ENCODE measurements around the gene ROCK1.
"Not testable (repeated sequence)": the region's sequence is repeated elsewhere in the genome, so short reads cannot be mapped to it uniquely, and the experiment has no call there.

ROCK1 gene

DNA sequence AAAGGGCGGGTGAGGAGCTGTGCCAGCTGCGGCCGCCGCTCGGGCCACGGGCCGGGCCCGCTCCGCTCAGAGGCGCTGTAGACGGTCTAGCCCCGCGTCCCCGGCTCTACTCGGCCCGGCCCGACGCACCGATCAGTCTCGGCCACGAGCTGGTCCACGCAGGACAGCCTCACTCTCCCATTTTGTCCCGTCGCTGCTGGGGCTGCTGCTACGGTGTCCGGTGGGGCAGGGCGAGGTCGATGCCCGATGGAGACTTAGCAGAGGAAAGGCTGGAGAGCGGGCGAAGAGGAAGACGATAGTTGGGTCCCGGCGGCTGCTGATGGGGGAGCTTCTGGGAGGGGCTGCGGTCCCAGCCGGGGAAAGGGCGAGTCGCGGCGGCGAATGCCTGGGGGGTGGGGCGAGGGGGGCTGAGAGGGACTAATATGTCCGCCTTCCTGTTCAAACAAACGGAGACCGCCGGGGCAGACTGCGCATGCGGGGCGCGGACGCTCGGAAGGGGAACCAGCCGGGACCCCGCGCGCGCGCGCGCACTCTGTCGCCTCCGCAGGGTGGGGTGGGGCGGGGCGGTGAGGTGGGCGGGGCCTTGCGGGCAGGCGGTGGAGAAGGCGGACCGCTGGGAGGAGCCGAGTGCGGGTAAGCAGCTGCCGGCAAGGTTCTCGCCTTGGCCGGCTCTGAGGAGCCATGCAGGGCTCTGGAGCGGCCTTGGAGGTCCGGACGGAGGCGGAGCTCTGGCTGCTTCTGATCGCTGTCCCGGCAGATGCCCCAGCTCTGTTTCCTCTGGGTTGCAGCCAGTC is at the start of gene ROCK1:
Gene ROCK1 (minus strand): TSS at position 468 of the 794 bp plus-strand sequence. CDS start 903 bp downstream, outside the sequence.
- DNase-seq (ENCODE audit: low spot score), result peak; percentile 98

DNA sequence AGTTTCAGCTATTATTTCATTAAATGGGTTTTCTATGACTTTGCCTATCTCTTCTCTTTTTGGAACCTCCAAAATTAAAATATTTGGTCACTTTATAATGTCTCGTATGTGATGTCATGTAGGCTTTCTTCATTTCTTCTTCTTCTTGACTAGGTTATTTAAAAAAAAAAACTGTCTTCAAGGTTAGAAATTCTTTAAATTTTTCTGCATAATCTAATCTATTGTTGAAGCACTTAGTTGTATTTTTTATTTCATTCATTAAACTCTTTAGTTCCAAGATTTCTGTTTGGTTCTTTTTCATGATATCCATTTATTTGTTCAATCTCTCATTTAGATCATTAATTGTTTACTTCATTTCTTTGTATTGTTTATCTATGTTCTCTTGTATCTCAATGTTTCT is 43.8 kb upstream of the ROCK1 start:
- no peak for DNase-seq (ENCODE audit: low spot score)

DNA sequence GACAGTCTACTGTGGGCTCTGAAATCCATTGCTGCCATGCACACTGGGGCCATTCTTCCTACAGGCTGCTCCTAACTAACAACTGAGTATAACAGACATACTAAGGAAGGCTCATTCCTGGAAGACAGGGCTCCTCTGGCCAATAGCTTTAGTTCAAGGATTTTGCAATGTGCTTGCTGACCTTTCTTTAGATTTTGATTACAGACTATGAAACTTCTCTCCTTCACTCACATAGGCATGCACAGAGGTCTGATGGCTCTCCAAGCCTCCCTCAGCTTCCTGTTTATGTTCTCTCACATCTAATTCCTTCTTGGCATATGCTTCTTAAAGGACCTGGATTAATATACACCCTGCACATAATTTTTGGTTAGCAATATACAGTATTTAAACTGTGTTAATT is 34.4 kb upstream of the ROCK1 start:
- no peak for DNase-seq (ENCODE audit: low spot score)

- DNase-seq (ENCODE audit: low spot score), result no peak
Observed at GRCh38 chr18:21145371-21145770, 33.8 kb upstream of the ROCK1 start.

GRCh38 chr18:21141668-21142422 is 30.2 kb upstream of the ROCK1 start:
- no peak for DNase-seq (ENCODE audit: low spot score)

- DNase-seq (ENCODE audit: low spot score), result not testable (repeated sequence)
Observed at GRCh38 chr18:21137719-21138488, 26.3 kb upstream of the ROCK1 start.

DNA sequence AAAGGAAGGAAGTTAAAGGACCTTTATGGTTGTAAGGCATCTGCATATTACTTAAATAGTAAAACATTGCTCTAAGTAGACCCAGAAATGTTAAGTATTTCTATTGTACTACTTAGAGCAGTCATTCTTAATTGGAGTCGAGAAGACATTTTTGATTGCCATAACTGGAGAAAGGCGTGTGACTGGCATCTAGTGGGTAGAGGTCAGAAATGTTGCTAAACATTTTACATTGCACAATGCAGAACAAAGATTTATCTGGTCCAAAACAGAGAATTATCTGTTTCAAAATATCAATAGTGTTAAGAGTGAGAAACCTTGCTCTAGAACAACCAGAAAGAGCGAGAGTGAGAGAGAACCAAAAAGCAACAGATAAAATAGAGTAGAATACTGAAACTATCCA is 23.3 kb upstream of the ROCK1 start:
- DNase-seq (ENCODE audit: low spot score), result peak; percentile 11

DNA sequence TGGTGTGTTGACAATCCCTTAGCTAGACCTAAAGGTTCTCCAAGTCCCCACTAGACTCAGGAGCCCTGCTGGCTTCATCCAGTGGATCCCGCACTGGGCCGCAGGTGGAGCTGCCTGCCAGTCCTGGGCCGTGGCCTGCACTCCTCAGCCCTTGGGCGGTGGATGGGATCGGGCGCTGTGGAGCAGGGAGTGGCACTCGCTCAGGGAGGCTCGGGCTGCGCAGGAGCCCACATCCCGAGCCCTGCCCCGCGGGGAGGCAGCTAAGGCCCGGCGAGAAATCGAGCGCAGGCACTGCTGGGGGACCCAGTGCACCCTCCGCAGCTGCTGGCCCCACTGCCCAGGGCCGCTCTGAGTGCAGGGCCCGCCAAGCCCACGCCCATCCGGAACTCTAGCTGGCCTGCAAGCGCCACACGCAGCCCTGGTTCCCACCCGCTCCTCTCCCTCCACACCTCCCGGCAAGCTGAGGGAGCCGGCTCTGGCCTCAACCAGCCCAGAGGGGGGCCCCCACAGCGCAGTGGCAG is 20.8 kb upstream of the ROCK1 start:
- DNase-seq (ENCODE audit: low spot score), result no peak

DNA sequence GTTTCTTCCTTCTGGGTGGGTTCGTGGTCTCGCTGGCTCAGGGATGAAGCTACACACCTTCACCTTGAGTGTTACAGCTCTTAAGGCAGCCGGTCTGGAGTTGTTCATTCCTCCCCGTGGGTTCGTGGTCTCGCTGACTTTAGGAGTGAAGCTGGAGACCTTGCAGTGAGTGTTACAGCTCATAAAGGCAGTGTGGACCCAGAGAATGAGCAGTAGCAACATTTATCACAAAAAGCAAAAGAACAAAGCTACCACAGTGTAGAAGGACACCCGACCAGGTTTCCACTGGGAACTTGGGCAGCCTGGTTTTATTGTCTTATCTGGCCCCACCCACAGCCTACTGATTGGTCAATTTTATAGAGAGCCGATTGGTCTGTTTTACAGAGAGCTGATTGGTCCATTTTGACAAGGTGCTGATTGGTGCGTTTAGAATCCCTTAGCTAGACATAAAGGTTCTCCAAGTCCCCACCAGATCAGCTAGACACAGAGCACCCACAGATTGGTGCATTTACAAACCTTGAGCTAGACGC is 20.1 kb upstream of the ROCK1 start:
- DNase-seq (ENCODE audit: low spot score), result no peak

GRCh38 chr18:21129566-21130216 is 18.1 kb upstream of the ROCK1 start:
- no peak for DNase-seq (ENCODE audit: low spot score)

GRCh38 chr18:21123290-21123926 is 11.8 kb upstream of the ROCK1 start:
- no peak for DNase-seq (ENCODE audit: low spot score)

GRCh38 chr18:21118806-21119205 is 7.2 kb upstream of the ROCK1 start:
- DNase-seq (ENCODE audit: low spot score), result no peak

DNA sequence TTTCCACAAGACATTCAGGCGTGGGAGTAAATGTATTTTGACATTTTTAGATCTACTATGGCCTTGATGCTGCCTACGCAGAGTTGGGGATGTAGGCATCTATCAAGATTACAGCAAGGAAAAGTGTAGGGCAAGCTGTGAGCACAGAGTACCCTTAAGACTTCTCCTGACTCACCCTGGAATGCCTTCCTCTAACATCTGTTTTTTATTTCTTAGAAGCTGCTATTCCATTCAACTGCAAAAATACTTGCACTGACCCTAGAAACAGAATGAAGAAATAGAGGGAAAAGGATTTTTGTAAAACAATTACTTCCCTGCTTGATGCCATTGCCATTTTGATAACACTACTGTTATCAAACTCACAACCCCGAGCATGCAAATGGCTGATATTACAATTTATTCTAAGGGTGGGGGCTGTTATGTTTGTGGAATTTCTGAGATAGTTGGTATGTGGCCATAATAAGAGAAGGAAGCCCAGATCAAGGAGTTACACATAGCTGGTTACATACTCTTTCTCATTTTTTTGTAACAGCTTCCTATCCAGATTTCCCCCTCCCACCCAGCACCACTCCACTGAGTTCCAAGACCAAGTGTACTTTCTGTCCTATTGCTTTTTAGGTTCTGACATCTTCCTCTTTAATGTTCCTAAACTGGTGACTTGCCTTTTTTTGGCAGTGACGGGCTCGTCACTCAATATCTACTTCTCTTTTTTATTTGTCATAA is 6.0 kb upstream of the ROCK1 start:
- DNase-seq (ENCODE audit: low spot score), result no peak

- DNase-seq (ENCODE audit: low spot score), result no peak
Observed at GRCh38 chr18:21115519-21116411, 4.2 kb upstream of the ROCK1 start.

- no peak for DNase-seq (ENCODE audit: low spot score)
Observed at GRCh38 chr18:21112543-21113105, 1.0 kb upstream of the ROCK1 start.

DNA sequence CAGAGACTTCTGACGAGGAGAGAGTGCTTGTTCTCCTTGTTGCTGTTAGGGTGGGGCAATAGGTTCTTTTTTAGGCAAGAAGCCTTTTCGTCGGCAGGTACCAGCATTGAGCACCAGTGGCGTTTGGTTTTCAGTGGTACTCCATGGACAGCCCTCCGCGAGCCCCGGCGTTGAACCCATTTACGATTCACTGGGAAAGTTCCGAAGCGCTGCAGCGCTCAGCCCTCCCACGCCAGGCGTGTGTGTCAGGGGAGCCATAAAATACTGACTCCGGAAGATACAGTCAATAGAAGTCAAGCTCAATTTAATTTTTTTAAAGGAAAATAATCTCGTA is 494 bp upstream of the ROCK1 start:
- no peak for DNase-seq (ENCODE audit: low spot score)

DNA sequence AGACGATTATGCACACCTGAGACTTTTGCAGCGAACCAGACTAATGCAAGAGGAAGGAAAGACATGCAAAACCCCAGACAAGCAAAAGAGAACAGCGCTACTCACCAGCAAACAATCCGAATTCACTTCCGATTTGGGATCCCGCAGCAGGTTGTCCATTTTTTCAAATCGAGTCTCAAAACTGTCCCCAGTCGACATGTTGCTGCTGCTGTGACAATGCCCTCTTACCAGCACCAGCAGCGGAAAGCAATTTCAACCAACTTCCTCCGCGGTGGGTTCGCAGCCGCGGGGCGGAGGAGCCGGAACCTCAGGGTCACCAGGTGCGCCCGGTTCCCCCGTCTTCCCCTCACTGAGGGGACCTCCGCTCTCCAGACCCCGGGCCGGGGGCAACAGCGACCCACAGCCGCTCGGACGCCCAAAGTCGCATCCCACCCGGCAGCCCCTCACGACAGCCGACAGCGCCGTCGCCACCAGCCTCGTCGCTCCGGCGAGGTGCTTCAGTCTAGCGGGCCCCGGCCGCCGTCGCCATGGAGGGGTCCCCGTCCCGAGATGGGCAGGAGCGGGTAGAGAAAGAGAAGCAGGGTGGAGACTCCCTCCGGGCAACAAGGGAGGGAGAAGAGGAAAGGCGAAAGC is 784 bp downstream of the ROCK1 start:
- DNase-seq (ENCODE audit: low spot score), result peak; percentile 70

GRCh38 chr18:21109936-21110712 is 1.5 kb downstream of the ROCK1 start:
- peak; percentile 38 for DNase-seq (ENCODE audit: low spot score)

All from activated CD4-positive, alpha-beta T cell treated with anti-CD3 and anti-CD28 coated beads, Interleukin-2, Interleukin-4, amounts not matched to agents 100 ng/mL and 50 ng/mL, durations not matched to agents 16 hours and 8 hours (primary cell).